ENCODE measurements around the gene ECD.

DNA sequence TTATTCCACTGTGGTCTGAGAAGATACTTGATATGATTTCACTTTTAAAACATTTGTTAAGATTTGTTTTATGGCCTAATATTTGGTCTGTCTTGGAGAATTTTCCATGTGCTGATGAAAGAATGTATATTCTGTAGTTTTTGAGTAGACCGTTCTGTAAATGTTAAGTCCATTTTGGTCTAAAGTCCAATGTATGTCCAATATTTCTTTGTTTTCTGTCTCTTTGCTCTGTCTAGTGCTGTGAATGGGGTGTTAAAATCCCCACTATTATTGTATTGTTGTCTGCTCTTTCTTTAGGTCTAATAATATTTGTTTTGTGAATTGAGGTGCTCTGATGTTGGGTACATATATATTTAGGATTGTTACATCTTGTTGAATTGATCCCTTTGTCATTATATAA lies 47.9 kb upstream of the ECD start:
- TF ChIP-seq, protein P1, sequence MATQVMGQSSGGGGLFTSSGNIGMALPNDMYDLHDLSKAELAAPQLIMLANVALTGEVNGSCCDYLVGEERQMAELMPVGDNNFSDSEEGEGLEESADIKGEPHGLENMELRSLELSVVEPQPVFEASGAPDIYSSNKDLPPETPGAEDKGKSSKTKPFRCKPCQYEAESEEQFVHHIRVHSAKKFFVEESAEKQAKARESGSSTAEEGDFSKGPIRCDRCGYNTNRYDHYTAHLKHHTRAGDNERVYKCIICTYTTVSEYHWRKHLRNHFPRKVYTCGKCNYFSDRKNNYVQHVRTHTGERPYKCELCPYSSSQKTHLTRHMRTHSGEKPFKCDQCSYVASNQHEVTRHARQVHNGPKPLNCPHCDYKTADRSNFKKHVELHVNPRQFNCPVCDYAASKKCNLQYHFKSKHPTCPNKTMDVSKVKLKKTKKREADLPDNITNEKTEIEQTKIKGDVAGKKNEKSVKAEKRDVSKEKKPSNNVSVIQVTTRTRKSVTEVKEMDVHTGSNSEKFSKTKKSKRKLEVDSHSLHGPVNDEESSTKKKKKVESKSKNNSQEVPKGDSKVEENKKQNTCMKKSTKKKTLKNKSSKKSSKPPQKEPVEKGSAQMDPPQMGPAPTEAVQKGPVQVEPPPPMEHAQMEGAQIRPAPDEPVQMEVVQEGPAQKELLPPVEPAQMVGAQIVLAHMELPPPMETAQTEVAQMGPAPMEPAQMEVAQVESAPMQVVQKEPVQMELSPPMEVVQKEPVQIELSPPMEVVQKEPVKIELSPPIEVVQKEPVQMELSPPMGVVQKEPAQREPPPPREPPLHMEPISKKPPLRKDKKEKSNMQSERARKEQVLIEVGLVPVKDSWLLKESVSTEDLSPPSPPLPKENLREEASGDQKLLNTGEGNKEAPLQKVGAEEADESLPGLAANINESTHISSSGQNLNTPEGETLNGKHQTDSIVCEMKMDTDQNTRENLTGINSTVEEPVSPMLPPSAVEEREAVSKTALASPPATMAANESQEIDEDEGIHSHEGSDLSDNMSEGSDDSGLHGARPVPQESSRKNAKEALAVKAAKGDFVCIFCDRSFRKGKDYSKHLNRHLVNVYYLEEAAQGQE (IDR thresholded peaks at IDR 0.05; ENCODE audit: low read depth), result no peak
- TF ChIP-seq RAD21 (IDR thresholded peaks at IDR 0.05; ENCODE audit: low read depth) (no peak), CEBPB (IDR thresholded peaks at IDR 0.05) (no peak), TEAD4 (IDR thresholded peaks at IDR 0.05) (no peak), TAF1 (IDR thresholded peaks at IDR 0.05; ENCODE audit: low read depth) (no peak), YY1 (IDR thresholded peaks at IDR 0.05; ENCODE audit: low read depth) (no peak), EP300 (IDR thresholded peaks at IDR 0.05; ENCODE audit: borderline replicate concordance) (no peak), EGR1 (IDR thresholded peaks at IDR 0.05) (no peak), FOXM1 (IDR thresholded peaks at IDR 0.05; ENCODE audit: borderline replicate concordance, low read depth) (no peak), ZBTB7A (IDR thresholded peaks at IDR 0.05; ENCODE audit: low read depth) (no peak), TCF12 (IDR thresholded peaks at IDR 0.05; ENCODE audit: low read depth) (no peak), CREB1 (IDR thresholded peaks at IDR 0.05; ENCODE audit: low read depth) (no peak), NFIC (IDR thresholded peaks at IDR 0.05) (no peak)
- TF ChIP-seq, protein P2, sequence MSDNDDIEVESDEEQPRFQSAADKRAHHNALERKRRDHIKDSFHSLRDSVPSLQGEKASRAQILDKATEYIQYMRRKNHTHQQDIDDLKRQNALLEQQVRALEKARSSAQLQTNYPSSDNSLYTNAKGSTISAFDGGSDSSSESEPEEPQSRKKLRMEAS (IDR thresholded peaks at IDR 0.05), result no peak

All from Ishikawa (cell line).